ENCODE data around the gene UBE3C.
A peak's percentile ranks its signal among the peaks of the same experiment; 100 is the strongest.

- TF ChIP-seq POLR2A (IDR thresholded peaks at IDR 0.05), result no peak
- peak in 1 of 6 experiments; percentile 1 for TF ChIP-seq CTCF (IDR thresholded peaks at IDR 0.05)
Observed at GRCh38 chr7:157271991-157272324, 133.2 kb downstream of the UBE3C start.
